Bronchial epithelial cell (primary cell): ENCODE measurements around the gene EQTN. TPM values are rescaled to one million over a fixed set of nuclear protein-coding genes. Genes with fewer than 3 reads are reported as not detected.

Source experiments
- DNase-seq: peaks from one replicate; pipeline ENCODE4 v3.0.0-alpha.2; 2010; ENCODE audit warnings: low read depth
- FAIRE-seq: peaks from 2 replicates; lab custom pipeline; 2011; peaks lifted over from hg19 to GRCh38; lab: Jason Lieb, UNC
- H3K27me3 ChIP-seq: 2 replicates; pipeline ENCODE4 v1.5.1; 2011; ENCODE audit warnings: low read length; ENCODE audit not compliant: control insufficient read depth, insufficient read depth
- H3K36me3 ChIP-seq: 2 replicates; pipeline ENCODE4 v1.5.1; 2011; ENCODE audit warnings: low read length; ENCODE audit not compliant: control insufficient read depth, insufficient read depth
- H3K4me3 ChIP-seq: 2 replicates; pipeline ENCODE4 v1.5.1; 2011; ENCODE audit warnings: mild to moderate bottlenecking, low read depth, low read length, control low read depth
- total RNA-seq: library from RNA; depleted of rRNA; stranded (reverse); fragments of >200 nt; gene quantifications from 2 replicates; pipeline ENCODE4 v1.2.1, GENCODE V29; 2014
- TF ChIP-seq, protein P1 (sequence below): IDR thresholded peaks from 2 replicates; pipeline ENCODE4 v1.5.1; 2011; ENCODE audit warnings: mild to moderate bottlenecking, moderate library complexity, low read length, control low read depth, inconsistent platforms; ENCODE audit not compliant: insufficient read depth, severe bottlenecking

EQTN gene
- total RNA-seq, 1 donor from 2014 or later: not detected

DNA sequence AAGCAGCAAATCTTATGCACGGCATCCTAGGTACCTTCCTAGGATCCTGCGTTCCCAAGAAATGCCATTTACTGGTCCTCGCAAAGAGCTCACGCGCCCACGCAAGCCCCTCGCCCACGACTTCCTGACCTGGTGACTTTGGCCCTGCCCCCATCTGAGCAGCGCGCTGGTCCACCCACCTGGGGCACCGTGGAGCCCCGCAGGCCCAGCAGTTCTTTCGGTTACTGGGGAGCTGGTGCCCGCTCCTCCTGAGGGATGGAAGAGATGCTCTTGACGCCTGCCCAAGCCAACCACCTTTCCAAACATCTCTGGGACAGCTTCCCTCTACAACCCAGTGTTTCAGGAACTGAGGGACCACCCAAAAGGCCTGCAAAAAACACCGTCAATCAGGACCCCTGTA lies 16.7 kb downstream of the EQTN start:
- DNase-seq (no peak), FAIRE-seq (no peak)
- Histone ChIP-seq H3K36me3 (no peaks in the 10 kb centered on the region), H3K4me3 (no peak overlapping the region), H3K27me3 (no peaks in the 10 kb centered on the region)
- TF ChIP-seq, protein P1, sequence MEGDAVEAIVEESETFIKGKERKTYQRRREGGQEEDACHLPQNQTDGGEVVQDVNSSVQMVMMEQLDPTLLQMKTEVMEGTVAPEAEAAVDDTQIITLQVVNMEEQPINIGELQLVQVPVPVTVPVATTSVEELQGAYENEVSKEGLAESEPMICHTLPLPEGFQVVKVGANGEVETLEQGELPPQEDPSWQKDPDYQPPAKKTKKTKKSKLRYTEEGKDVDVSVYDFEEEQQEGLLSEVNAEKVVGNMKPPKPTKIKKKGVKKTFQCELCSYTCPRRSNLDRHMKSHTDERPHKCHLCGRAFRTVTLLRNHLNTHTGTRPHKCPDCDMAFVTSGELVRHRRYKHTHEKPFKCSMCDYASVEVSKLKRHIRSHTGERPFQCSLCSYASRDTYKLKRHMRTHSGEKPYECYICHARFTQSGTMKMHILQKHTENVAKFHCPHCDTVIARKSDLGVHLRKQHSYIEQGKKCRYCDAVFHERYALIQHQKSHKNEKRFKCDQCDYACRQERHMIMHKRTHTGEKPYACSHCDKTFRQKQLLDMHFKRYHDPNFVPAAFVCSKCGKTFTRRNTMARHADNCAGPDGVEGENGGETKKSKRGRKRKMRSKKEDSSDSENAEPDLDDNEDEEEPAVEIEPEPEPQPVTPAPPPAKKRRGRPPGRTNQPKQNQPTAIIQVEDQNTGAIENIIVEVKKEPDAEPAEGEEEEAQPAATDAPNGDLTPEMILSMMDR: no peak

DNA sequence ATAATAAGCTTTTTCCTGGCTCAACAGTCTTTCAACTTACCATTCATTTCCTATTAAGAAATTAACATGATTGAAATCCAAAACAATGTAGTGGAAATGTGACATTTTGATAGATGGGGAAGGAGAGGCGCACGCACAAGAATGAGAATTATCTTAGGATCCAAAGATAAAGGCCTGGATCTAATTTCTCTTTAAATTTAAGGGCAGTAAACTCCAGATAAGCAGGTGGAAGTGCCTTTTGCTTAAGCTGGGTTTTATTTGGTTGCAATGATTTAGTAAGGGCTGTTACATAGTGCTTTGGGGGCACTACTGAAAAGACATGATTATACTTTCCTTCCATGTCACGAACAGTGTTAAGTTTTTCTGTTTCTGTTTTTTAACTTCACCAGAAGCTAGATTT lies 17.3 kb downstream of the EQTN start:
- Histone ChIP-seq H3K4me3 (no peak overlapping the region), H3K36me3 (no peaks in the 10 kb centered on the region), H3K27me3 (no peaks in the 10 kb centered on the region)
- FAIRE-seq: no peak
- DNase-seq: no peak
- TF ChIP-seq, protein P1: no peak

DNA sequence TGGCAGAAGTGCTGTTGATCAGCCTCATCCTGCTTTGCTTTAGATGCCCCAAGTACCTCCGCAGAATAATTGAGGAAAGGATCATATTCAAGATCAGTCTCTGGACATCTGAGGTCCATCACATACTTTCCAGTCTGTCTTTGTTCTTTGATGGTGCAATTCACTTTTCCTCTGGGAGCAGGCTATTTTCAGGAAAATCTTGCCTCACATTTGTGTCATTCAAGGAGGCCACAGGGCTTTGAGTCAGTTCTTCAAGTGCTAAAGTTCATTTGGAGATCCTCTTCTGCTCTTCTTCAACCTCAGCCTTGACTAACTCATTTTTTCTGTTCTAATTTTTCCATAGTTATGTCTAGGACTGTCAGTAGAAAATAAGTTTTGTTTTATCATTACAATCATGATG lies 18.6 kb downstream of the EQTN start:
- DNase-seq (no peak), FAIRE-seq (no peak)
- Histone ChIP-seq H3K4me3 (no peak overlapping the region), H3K36me3 (no peaks in the 10 kb centered on the region), H3K27me3 (no peaks in the 10 kb centered on the region)
- TF ChIP-seq, protein P1: no peak

DNA sequence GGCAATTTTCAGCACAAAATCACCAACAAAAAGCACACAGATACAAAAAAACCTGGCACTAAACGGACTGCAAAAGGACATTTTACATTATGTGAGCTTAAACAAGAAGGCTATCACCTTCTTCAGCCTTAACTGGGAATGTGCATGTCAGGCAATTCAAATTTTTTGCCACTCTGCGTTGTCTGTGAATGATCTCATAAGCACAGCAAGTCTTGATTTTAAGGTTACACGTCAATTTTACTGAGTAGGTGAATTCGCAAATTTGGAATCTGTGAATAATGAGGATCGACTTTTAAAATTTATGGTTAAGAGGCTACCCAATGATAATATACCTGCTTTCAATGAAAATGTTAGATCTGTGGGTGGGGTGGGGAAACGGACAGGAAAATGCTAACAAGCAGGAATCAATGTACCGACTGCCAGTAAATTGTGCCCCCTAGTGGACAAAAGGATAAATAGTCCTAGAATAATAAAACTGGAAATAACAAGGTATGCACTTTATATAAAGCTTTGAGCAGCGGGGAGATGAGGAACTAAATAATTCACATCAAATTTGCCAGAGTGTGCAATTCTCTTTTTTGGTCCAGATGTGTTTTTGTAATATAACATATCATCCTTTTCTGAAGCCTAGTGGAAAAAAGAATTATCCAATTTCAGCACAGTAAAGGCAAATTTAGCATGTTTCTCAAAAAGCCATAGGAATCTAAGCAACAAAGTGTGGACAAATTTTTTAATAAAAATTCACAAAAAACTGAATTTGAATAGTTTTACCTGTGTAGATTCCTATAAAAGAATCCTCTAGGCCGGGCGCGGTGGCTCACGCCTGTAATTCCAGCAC lies 20.5 kb downstream of the EQTN start:
- DNase-seq (peak; percentile 59), FAIRE-seq (no peak)
- Histone ChIP-seq H3K36me3 (no peaks in the 10 kb centered on the region), H3K27me3 (no peaks in the 10 kb centered on the region), H3K4me3 (no peak overlapping the region)
- TF ChIP-seq, protein P1: peak; percentile 45

DNA sequence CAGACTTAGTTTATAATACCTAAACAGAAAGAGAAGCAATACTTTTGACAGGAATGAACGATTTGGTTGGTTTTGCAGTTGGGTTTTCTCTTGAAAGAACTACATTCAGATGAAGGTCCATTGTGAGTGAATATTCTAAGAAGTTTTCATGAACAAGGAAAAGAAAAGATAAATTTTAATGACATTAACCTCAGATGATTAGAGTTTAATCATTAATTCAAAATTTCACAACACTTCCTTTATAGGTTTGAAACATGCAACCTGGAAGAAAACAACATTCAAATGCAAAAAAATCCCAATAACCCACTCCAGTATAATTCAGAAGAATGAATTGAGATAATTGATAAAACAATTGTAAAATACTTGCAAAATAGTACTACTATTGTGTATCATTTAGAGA lies 23.8 kb downstream of the EQTN start:
- FAIRE-seq (no peak), DNase-seq (no peak)
- Histone ChIP-seq H3K36me3 (no peaks in the 10 kb centered on the region), H3K4me3 (no peak overlapping the region), H3K27me3 (no peaks in the 10 kb centered on the region)
- TF ChIP-seq, protein P1: no peak
